Esophagus muscularis mucosa (tissue), 4 donors: ENCODE measurements around the gene UNC5A. TPM values are rescaled to one million over a fixed set of nuclear protein-coding genes. Genes with fewer than 3 reads are reported as not detected.

Experiments
- DNase-seq: peaks from one replicate; pipeline ENCODE4 v3.0.0-alpha.2; 2017; ENCODE audit errors: extremely low spot score
- H3K27ac ChIP-seq, 4 donors: fragments of 200-600 bp; sonication (generic); replicated peaks in 1 of 4; 1 replicate in 3 of 4; 2 replicates in 1 of 4; pipeline ENCODE4 v1.5.1; 2016 to 2019; ENCODE audit warnings: mild to moderate bottlenecking in 1 of 4
- H3K27me3 ChIP-seq, 4 donors: fragments of 200-600 bp; sonication (generic); one replicate each; pipeline versions ENCODE4 v1.5.1 to v1.6.0; 2016 to 2019
- H3K36me3 ChIP-seq, 4 donors: fragments of 200-600 bp; sonication (generic); one replicate each; pipeline ENCODE4 v1.5.1; 2016 to 2019
- H3K4me1 ChIP-seq, 4 donors: fragments of 200-600 bp; sonication (generic); one replicate each; pipeline ENCODE4 v1.5.1; 2016 to 2019
- H3K4me3 ChIP-seq, 4 donors: fragments of 200-600 bp; sonication (generic); 1 replicate in 2 of 4; 2 replicates in 2 of 4; pipeline ENCODE4 v1.5.1; 2016 to 2019; ENCODE audit warnings: mild to moderate bottlenecking in 4 of 4, moderate library complexity in 1 of 4
- H3K9me3 ChIP-seq, 4 donors: fragments of 200-600 bp; sonication (generic); 1 replicate in 3 of 4; 2 replicates in 1 of 4; pipeline ENCODE4 v1.5.1; 2016 to 2019
- EP300 ChIP-seq: sonication (generic); formaldehyde crosslinking; IDR thresholded peaks from one replicate; pipeline ENCODE4 v1.6.1; 2017; ENCODE audit warnings: antibody characterized with exemption
- POLR2A ChIP-seq: fragments of 450-650 bp; IDR thresholded peaks from one replicate; pipeline ENCODE4 v1.6.1; 2017; ENCODE audit warnings: antibody characterized with exemption, moderate library complexity, mild to moderate bottlenecking, low read depth
- POLR2AphosphoS5 ChIP-seq, 2 donors: sonication (generic); formaldehyde crosslinking; IDR thresholded peaks; one replicate each; pipeline ENCODE4 v1.6.1; 2017; ENCODE audit warnings: antibody characterized with exemption in 2 of 2
- WGBS: methylation state at CpG from one replicate; pipeline ENCODE4 v1.1.5; 2018; 5-methylcytosine and 5-hydroxymethylcytosine counted together
- intact Hi-C: fragments of 100-400 bp; cut with DNase I; formaldehyde crosslinking; loops from one replicate; pipeline ENCODE4 v1.15.1; 2023
- total RNA-seq, 4 donors: library from RNA; depleted of rRNA; stranded (reverse); fragments of >200 nt; gene quantifications; one replicate each; pipeline versions ENCODE4 v1.1.0 to v1.2.1, GENCODE V29; 2016
- TF ChIP-seq, protein P1 (sequence below), 3 experiments: fragments of 200-600 bp in 2 of 3; fragments of 450-650 bp in 1 of 3; sonication (generic) in 2 of 3; IDR thresholded peaks; one replicate each; pipeline ENCODE4 v1.5.1; 2017 to 2019; ENCODE audit warnings: antibody characterized with exemption in 3 of 3, mild to moderate bottlenecking in 2 of 3, moderate library complexity in 1 of 3

The UNC5A gene
- total RNA-seq, 4 donors from 2014 or later, result not detected

DNA sequence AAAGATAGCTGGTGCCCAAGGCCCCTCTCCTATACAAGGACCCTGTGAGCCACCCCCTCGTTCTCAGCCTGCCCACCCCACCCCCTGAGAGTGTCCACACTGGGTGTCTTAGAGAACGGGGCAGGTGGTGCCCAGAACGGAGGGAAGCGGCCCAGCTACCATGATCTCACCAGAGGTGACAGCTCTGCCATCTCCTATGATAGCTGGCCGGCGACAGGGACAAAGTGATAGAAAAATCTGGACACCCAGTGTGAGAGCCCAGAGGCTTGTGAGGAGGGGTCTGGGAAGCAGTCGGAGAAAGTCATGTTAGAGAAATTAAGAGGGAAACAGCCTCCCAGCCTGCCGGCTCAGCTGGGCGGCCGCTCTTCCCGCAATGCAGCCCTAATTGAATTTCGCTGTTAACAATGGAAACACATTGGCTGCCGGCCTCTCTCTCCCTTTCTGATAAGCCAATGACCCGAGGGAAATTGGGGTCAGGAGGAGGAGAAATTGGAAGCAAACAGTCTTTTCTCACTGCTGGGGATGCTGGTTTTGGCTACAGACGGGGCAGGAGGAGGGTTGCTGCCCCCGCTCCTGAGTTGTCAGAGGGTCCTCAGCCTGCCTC, 56.5 kb downstream of the UNC5A start:
- WGBS, result 33% methylated on average over 14 of the region's 16 CpGs
- peaks cover 0 to 84% (median 6%) of the 10 kb centered on the region in 4 donors for H3K27me3 ChIP-seq
- intact Hi-C loops, result no loop called here

DNA sequence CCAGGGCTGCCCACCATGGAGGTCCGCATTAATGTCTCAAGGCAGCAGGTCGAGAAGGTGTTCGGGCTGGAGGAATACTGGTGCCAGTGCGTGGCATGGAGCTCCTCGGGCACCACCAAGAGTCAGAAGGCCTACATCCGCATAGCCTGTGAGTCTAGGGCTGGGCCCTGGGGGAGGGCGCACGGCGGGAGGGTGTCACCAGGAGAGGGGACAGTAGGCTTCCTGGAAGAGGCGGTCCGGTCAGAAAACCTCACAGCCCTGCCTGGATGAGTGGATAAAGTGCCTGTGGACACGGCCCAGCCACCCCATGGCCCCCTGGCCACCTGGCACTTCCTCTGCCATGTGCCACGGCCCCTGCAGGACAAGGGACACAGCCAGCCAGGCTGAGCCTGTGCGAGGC, 57.8 kb downstream of the UNC5A start:
- TF ChIP-seq, protein P1, sequence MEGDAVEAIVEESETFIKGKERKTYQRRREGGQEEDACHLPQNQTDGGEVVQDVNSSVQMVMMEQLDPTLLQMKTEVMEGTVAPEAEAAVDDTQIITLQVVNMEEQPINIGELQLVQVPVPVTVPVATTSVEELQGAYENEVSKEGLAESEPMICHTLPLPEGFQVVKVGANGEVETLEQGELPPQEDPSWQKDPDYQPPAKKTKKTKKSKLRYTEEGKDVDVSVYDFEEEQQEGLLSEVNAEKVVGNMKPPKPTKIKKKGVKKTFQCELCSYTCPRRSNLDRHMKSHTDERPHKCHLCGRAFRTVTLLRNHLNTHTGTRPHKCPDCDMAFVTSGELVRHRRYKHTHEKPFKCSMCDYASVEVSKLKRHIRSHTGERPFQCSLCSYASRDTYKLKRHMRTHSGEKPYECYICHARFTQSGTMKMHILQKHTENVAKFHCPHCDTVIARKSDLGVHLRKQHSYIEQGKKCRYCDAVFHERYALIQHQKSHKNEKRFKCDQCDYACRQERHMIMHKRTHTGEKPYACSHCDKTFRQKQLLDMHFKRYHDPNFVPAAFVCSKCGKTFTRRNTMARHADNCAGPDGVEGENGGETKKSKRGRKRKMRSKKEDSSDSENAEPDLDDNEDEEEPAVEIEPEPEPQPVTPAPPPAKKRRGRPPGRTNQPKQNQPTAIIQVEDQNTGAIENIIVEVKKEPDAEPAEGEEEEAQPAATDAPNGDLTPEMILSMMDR (IDR thresholded peaks at IDR 0.05), result no peak
- TF ChIP-seq POLR2A (no peak), POLR2AphosphoS5 (IDR thresholded peaks at IDR 0.05) (no peak), EP300 (no peak)

More for the DNA sequence above, 56.5 kb downstream of the UNC5A start:
- Histone ChIP-seq H3K4me3 (no peak overlapping the region), H3K36me3 (no peaks in the 10 kb centered on the region), H3K27ac (no peak overlapping the region), H3K4me1 (no peaks in the 10 kb centered on the region), H3K9me3 (no peaks in the 10 kb centered on the region)
- TF ChIP-seq POLR2AphosphoS5 (IDR thresholded peaks at IDR 0.05) (no peak), POLR2A (no peak), EP300 (no peak)
- TF ChIP-seq, protein P1 (IDR thresholded peaks at IDR 0.05), result no peak
- DNase-seq, result no peak

DNA sequence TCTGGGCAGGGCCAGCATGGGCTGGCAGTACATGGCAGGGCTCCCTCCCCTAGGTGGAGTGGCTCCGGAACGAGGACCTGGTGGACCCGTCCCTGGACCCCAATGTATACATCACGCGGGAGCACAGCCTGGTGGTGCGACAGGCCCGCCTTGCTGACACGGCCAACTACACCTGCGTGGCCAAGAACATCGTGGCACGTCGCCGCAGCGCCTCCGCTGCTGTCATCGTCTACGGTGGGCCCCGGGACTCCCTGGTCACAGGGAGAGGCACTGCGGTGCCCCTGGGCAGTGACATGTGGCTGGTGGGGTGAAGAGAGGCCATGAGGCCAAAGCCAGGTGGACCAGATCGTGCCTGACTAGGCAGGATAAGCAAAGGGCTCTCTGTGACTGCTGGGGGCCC, 58.4 kb downstream of the UNC5A start:
- 93% methylated on average over 6 of the region's 20 CpGs for whole genome bisulfite sequencing
- no peak for DNase-seq
- Histone ChIP-seq H3K27ac (no peak overlapping the region), H3K4me3 (no peak overlapping the region), H3K9me3 (no peaks in the 10 kb centered on the region), H3K36me3 (no peaks in the 10 kb centered on the region), H3K27me3 (peaks cover 0 to 70% (median 2%) of the 10 kb centered on the region in 4 donors), H3K4me1 (no peaks in the 10 kb centered on the region)
- intact Hi-C loops, result no loop called here
- TF ChIP-seq POLR2A (no peak), EP300 (no peak), POLR2AphosphoS5 (IDR thresholded peaks at IDR 0.05) (no peak)
- TF ChIP-seq, protein P1 (IDR thresholded peaks at IDR 0.05), result no peak

More for the DNA sequence above, 57.8 kb downstream of the UNC5A start:
- peaks cover 0 to 71% (median 2%) of the 10 kb centered on the region in 4 donors for H3K27me3 ChIP-seq
- H3K36me3 ChIP-seq, result no peaks in the 10 kb centered on the region
- no peaks in the 10 kb centered on the region for H3K4me1 ChIP-seq
- WGBS, result 88% methylated on average over 14 of the region's 14 CpGs
- H3K9me3 ChIP-seq, result no peaks in the 10 kb centered on the region
- H3K27ac ChIP-seq, result no peak overlapping the region
- no peak overlapping the region for H3K4me3 ChIP-seq
- DNase-seq, result no peak
- intact Hi-C loops, result no loop called here

DNA sequence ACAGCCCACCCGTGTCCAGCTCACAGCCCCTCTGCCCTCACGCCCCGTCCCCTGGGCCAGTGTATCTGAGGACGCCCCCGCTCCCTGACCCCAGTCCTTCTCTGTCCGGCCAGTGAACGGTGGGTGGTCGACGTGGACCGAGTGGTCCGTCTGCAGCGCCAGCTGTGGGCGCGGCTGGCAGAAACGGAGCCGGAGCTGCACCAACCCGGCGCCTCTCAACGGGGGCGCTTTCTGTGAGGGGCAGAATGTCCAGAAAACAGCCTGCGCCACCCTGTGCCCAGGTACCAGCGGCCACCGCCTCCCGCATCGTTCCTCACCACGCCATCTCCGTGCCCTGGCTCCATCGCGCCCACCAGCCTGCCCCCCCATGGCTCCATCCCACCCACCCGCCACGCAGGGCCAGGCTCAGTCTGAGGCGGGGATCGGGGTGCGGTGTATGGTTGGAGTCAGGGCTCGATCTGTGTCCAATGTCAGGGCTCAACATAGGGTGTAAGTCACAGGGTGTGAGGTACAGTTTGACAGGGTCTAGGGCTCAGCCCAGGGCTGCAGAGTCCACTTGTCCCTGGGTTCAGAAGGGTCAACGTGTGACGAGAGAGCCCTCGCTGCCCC, 59.2 kb downstream of the UNC5A start:
- 88% methylated on average over 27 of the region's 38 CpGs for WGBS
- H3K27ac ChIP-seq, result no peak overlapping the region
- no peak for TF ChIP-seq EP300
- TF ChIP-seq, protein P1 (IDR thresholded peaks at IDR 0.05), result no peak
- no peak for TF ChIP-seq POLR2A
- no peak for TF ChIP-seq POLR2AphosphoS5 (IDR thresholded peaks at IDR 0.05)
- H3K27me3 ChIP-seq, result peaks cover 0 to 70% (median under 1%) of the 10 kb centered on the region in 4 donors
- H3K36me3 ChIP-seq, result no peaks in the 10 kb centered on the region
- no peaks in the 10 kb centered on the region for H3K4me1 ChIP-seq
- intact Hi-C loops, result no loop called here
- H3K9me3 ChIP-seq, result no peaks in the 10 kb centered on the region
- H3K4me3 ChIP-seq, result no peak overlapping the region
- no peak for DNase-seq
